NCI-H526 (cell line): ENCODE measurements around the gene C3.
"Not testable (repeated sequence)": the region's sequence is repeated elsewhere in the genome, so short reads cannot be mapped to it uniquely, and the experiment has no call there.

Experiments
- DNase-seq, 2 experiments: peaks; one replicate each; lab custom pipeline; 2025; lab: John Stamatoyannopoulos, UW

C3 gene

DNA sequence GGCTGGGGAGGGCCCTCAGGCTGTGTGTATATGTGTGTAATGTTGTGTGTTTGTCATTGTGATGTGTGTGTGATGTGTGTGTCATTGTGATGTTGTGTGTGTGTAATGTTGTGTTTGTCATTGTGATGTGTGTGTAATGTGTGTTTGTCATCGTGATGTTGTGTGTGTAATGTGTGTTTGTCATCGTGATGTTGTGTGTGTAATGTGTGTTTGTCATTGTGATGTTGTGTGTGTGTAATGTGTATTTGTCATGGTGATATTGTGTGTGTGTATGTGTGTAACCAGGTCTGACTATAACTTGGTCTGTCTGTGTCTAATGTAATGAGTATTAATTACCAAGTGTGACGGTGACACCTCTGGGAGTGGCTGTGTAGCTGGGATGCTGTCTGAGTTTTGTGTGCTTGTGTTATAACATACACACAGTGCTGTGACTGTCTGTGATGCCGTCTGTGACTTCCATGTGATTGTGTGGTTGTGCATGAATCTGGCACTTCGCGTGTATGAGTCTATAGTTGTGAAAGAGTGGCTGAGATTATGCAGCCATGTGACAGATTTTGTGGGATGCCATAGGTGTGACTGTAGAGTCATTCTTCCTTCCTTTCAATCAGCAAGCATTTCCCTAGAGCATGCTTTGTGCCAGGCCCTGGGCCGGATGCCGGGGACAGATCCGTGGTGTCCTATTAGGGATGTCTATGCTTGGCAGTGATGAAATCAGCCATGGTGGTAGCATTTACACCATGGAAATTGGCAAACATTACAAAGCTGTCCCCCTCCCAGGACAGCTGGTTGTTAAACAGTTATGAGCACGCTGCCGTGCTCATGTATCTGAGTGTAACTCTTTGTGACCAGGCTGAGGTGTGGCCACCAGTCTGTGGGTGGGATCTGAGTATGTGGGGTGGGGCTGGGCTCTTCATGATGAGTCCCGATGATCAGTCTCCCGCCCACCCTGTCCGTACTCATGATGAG is 56.9 kb downstream of the C3 start:
- no peak for DNase-seq

DNA sequence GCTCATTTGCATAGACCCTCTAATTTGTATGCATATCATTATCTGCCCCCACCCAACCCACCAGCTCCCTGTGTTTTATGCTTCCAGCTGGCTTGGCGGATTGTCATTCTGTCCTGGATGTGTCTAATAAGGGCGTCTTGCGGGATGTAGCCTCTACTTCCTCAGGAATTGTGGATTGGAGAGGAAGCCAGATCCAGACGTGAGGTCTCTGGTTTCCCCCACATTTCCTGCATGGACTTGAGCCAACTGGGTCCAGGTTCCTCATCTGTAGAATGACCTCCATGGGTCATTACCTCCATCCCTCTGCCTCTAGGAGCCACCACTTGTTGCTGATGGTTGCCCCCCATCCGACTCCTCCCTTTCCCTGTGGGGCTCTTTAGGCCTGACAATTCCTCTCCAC is 57.7 kb downstream of the C3 start:
- DNase-seq = no peak

DNA sequence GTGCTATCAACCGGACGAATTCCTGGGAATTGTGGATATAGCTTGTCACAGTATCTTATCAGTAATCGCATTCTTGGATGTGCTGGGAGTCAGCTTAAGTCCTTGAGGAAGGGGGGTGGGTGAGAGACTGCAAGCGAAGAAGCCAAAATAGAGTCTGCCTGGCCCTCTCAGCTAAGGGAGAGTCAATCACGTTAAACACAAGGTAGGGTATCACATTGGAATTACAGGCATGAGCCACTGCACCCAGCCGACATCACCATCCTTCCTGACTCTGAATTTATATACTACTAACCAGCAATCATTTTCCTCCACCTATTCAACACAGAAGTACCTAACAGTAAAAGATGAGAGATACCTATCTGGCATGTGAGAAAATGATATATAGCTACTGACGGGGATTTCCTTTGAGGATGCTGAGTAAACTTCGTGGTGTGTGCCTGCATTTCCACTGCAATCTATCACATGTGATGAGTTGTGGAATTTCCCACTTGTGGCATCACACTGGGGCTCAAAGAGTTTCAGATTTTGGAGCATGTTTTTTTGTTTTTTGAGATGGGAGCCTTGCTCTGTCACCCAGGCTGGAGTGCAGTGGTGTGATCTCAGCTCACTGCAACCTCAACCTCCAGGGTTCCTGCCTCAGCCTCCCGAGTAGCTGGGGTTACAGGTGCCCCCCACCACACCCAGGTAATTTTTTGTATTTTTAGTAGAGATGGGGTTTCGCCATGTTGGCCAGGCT is 58.8 kb downstream of the C3 start:
- DNase-seq = not testable (repeated sequence)

DNA sequence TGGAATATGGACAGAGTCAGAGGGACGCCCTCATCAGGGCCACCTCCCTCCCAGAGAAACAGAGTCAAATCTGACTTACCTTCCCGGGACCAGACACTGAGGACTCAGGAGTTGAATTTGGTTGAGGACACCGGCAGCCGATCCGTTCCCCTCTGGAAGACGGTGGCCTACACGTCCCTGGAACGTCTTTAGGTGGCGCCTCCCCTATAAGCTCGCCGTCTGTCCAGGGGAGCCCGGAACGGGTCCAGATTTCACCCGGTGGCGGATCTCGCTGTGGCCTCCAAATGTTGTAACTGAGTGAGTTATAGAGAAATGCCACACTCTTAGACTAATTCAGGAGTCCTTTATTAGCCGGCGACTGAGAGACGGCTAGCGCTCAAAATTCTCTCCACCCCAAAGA is 59.5 kb downstream of the C3 start:
- DNase-seq = no peak

DNA sequence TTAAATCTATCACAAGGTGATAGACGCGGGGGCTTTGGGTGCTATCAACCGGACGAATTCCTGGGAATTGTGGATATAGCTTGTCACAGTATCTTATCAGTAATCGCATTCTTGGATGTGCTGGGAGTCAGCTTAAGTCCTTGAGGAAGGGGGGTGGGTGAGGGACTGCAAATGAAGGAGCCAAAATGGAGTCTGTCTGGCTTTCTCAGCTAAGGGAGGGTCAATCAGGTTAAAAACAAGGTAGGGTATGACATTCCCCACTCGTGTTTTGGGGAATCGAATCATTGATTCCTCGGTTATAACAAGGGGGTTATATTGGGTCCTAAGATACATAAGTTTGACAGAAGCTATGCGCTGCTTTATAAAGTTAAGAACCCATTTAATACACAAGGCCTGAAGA is 64.1 kb downstream of the C3 start:
- not testable (repeated sequence) for DNase-seq

DNA sequence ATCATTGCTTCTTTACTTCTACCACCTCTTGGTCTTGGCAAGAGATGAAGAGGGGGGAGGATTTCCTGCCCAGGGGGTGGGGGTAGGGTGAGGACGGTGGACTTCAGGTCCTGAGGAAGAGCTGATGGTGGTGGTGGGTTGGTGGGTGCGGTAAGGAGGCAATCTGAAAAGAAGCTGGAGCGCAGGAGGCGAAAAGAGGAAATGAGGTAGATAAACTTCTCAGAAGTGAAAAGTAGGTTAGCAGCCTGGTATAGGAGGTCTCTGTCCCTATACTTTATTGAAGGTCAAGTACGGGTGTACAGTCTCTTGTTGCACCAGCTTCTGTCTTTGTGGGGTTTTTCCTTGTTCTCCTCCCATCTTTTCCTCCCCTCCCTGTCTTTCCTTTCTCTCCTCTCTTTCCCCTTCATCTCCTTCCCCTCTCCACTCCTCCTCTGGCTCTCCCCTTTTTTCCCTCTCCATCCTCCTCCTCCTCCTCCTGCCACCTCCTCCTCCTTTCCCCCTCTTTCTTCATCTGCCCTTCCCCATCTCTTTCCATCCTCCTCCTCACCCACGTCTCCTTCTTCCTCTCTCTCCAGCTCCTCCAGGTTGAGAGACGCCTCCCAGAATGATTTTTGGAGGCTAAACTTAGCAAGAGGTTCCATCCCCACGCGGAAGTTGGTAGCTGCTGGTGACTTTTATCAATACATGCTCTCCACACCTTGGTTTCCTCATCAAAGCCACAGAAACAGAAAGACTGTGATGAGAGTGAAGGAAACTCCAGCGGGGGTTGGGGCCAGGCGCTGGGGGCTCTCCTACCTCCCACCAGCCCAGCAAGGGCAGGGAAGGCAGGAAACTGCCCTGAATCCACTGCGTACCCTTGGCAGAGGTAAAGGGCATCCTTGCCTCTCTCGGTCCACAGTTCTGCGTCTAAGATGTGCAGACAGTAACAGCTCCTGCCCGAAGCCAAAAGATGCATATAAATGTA is 65.8 kb downstream of the C3 start:
- DNase-seq = no peak

DNA sequence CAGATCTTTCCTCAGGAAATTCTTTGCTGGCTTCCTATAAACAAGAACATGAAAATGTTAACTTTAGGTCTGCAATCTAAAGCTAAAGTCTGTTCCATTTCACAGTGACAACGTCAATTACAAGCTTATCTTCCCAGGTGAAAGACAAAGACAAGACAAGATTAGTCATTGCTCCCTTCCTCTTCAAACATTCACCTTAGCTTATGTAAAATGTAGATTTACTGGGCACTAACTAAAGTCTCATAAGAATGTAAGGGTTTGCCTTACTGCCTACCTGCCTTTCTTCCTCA is 67.7 kb downstream of the C3 start:
- DNase-seq = no peak

DNA sequence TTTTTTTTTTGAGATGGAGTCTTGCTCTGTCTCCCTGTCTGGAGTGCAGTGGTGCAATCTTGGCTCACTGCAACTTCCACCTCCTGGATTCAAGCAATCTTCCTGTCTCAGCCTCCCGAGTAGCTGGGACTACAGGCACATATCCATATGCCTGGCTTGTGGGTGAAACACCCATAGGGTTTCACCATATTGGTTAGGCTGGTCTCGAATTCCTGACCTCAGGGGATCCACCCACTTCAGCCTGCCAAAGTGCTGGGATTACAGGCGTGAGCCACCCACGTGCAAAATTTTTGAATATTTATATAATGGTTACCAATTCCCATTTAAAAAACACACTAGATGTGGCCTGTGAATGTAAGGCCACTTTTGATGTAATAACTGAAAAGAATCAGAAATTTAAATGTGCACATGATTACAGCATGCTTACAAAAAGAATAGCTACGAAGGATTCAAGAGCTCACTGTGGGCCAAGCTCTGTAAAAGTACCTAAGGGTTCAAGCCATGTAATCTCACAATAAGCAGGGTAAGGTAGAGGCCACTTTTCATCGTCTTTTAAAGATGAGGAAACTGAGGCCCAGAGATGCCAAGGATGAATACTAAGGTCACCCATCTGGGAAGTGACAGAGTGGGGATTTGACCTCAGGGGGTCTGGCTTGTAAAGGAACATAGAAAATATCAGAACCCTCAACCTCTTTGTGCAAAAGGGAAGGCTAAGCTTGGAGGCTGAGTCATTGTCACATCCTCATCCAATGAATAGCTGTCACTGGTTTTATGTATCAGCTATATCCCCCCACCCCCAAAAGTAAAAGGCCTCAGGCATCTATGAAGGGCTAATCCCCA is 68.3 kb downstream of the C3 start:
- DNase-seq = no peak

DNA sequence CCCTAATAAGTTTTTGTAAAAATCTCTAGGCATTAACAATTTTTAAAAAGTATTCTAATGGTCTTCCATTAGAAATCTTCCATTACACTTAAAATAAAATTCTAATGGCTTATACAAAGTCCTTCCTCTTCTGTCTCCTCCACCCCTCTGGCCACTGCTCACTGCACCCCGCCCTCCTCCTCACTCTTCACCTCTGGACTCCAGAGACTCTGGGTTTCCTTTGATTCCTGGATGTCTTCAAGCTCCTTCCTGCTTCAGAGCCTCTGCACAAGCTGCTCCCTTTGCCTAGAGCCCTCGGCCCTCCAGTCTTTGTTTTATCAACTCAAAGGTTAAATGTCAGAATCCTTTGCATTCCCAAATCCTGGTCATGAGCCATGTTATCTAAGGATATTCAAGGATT is 71.3 kb downstream of the C3 start:
- DNase-seq = no peak

DNA sequence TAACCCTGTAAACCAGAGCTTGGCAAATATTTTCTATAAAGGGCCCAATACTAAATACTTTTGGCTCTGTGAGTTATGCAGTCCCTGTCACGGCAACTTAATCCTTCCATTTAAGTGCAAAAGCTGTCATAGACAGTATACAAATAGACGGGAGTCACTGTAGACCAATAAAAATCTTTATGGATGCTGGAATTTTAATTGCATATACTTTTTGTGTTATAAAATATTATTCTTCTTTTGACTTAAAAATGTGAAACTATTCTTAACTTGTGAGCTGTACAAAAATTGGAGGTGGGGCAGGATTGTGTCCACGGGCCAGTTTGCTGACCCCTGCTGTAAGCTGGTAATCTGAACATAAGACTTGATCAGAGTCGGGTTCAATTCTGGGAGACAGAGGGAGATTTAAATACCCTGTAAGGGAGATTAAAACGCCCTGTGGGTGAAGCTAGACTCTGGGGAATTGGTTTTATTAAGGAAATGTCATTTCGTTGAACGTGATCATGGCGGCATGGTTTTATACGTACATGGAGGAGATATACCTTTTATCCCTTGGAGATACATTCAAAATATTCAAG is 72.2 kb downstream of the C3 start:
- no peak for DNase-seq

DNA sequence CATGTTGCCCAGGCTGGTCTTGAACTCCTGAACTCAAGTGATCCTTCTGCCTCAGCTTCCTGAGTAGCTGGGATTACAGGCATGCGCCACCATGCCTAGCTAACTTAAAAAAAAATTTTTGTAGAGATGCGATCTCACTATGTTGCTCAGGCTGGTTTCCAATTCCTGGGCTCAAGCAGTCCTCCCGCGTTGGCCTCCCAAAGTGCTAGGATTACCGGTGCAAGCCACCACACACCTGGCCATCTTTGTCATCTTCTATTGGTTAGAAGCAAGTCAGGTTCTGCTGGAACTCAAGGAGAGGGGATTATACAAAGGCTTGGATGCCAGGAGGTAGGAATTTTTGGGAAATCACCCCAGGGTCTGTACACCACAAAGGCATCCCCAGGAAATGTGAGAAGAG is 75.7 kb downstream of the C3 start:
- DNase-seq = no peak

DNA sequence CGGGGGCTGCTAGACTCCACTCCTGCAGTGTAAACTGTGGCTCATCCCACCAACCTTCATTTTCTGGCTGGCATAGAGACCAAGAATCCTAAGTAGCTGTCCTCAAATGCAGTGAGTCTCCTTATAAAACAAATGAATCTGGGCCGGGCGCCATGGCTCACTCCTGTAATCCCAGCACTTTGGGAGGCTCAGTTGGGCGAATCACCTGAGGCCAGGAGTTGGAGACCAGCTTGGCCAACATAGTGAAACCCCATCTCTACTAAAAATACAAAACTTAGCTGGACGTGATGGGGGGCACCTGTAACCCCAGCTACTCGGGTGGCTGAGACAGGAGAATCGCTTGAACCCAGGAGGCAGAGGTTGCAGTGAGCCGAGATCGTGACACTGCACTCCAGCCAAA is 80.1 kb downstream of the C3 start:
- not testable (repeated sequence) for DNase-seq

DNA sequence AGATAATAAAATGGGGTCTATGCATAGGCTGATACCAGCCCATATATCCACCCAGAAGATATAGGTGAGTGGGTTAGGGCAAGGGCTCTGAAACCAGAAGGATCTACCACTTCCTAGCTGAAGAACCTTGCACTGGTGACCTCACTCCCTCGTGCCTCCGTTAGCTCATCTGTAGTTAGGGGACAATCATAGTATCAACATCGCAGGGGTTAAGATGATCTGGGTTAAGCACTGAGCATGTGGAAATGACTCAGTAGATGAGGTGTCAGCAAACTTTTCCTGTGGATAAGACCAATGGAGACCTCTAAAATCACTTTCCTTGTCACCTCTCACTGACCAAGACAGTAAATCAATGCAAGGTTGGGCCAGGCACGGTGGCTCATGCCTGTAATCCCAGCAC is 81.0 kb downstream of the C3 start:
- DNase-seq = no peak

DNA sequence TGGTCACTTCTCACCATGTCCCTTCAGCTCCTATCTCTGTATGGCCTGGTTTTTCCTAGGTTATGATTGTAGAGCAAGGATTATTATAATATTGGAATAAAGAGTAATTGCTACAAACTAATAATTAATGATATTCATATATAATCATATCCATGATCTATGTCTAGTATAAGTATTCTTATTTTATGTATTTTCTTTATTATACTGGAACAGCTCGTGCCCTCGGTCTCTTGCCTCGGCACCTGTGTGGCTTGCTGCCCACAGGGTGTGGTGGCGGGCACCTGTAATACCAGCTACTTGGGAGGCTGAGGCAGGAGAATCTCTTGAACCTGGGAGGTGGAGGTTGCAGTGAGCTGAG is 87.0 kb downstream of the C3 start:
- DNase-seq = not testable (repeated sequence)

DNA sequence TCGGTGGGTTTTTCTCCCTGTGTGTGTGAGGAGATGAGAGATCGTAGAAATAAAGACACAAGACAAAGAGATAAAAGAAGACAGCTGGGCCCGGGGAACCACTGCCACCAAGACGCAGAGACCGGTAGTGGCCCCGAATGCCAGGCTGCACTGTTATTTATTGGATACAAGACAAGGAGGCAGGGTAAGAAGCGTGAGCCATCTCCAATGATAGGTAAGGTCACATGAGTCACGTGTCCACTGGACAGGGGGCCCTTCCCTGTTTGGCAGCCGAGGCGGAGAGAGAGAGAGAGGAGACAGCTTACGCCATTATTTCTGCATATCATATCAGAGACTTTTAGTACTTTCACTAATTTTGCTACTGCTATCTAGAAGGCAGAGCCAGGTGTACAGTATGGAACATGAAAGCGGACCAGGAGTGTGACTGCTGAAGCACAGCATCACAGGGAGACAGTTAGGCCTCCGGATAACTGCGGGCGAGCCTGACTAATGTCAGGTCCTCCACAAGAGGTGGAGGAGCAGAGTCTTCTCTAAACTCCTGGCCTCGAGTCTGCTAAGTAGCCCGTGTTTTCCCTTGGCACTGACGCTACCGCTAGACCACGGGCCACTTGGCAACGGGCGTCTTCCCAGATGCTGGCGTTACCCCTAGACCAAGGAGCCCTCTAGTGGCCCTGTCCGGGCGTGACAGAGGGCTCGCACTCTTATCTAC is 87.5 kb downstream of the C3 start:
- peak in 1 of 2 experiments; percentile 73 for DNase-seq

DNA sequence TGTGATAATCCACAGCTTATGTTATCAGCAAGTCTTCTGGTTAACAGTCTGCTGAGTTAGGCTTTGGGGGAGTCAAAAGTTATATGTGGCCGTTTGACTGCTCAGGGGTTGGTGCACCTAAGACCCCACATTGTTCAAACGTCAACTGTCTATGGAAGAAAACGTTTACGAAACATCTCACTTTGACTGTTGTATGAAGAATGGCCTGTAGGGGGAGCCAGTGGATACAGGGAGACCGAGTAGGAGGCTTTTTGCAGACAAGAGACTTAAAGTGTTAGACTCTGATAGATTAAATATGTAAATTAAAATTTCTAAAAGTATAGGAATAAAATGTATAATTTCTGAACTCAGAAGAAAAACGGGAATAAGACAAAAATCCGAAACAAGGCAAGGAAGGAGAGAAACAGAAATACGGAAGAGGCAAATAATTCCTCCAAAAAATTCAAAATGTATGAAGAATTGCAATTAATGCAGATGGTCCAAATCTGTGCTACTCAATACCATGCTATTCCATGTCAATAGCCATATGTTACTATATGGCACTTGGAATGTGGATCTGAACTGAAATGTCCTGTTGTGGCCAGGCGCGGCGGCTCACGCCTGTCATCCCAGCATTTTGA is 88.3 kb downstream of the C3 start:
- DNase-seq = peak; percentile 31 to 71
